ENCODE data around the gene SGSM1. TPM values are rescaled to one million over a fixed set of nuclear protein-coding genes. Genes with fewer than 3 reads are reported as not detected.

The SGSM1 gene
- polyA plus RNA-seq, 1 of the 3 experiments (the other 2 are of a cell fraction): 0.15 TPM

DNA sequence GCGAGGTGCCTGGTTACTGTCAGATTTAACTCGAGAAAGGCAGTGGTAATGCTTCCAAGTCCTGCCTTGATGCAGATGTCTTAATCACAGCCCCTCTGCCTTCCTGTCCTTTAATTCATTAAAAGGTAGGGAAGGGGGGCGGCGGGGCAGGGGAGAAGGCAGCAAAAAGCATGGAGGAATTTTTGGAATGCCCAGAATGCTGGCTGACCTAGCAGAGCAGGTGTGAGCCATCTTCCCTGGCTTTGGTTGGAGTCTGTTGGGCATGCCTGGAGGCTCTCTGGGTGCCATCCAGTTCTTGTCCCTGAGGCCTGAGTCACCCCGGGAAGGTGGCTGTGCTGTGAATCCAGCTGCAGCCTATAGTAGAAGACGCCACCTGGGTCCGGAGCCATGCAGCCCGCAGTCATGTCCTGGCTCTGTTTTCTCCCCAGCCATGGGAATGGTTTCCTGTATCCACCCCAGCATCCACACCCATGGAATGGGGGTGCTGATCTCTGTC is 162.1 kb downstream of the SGSM1 start (continued):
- TF ChIP-seq EP300 (IDR thresholded peaks at IDR 0.05; ENCODE audit: borderline replicate concordance in 1 of 2, low read depth in 1 of 2, low read length in 1 of 2) (peak in 1 of 2 experiments; percentile 78; a peak in 1 of 4 replicates), FOXJ3 (CRISPR knock-in tag; IDR thresholded peaks at IDR 0.05) (no peak), MXI1 (IDR thresholded peaks at IDR 0.05; ENCODE audit: low read depth, low read length) (no peak), TCF12 (IDR thresholded peaks at IDR 0.05) (peak; percentile 93), GATA2 (CRISPR knock-in tag; IDR thresholded peaks at IDR 0.05) (no peak), CHD2 (IDR thresholded peaks at IDR 0.05; ENCODE audit: low read length, partially characterized antibody) (no peak)
- TF ChIP-seq, protein P1, sequence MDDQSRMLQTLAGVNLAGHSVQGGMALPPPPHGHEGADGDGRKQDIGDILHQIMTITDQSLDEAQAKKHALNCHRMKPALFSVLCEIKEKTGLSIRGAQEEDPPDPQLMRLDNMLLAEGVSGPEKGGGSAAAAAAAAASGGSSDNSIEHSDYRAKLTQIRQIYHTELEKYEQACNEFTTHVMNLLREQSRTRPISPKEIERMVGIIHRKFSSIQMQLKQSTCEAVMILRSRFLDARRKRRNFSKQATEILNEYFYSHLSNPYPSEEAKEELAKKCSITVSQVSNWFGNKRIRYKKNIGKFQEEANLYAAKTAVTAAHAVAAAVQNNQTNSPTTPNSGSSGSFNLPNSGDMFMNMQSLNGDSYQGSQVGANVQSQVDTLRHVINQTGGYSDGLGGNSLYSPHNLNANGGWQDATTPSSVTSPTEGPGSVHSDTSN (IDR thresholded peaks at IDR 0.05): peak; percentile 50; the same call in 1 of the 2 replicates
- TF ChIP-seq, protein P2, sequence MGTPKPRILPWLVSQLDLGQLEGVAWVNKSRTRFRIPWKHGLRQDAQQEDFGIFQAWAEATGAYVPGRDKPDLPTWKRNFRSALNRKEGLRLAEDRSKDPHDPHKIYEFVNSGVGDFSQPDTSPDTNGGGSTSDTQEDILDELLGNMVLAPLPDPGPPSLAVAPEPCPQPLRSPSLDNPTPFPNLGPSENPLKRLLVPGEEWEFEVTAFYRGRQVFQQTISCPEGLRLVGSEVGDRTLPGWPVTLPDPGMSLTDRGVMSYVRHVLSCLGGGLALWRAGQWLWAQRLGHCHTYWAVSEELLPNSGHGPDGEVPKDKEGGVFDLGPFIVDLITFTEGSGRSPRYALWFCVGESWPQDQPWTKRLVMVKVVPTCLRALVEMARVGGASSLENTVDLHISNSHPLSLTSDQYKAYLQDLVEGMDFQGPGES (IDR thresholded peaks at IDR 0.05; ENCODE audit: low read depth, low read length): no peak

DNA sequence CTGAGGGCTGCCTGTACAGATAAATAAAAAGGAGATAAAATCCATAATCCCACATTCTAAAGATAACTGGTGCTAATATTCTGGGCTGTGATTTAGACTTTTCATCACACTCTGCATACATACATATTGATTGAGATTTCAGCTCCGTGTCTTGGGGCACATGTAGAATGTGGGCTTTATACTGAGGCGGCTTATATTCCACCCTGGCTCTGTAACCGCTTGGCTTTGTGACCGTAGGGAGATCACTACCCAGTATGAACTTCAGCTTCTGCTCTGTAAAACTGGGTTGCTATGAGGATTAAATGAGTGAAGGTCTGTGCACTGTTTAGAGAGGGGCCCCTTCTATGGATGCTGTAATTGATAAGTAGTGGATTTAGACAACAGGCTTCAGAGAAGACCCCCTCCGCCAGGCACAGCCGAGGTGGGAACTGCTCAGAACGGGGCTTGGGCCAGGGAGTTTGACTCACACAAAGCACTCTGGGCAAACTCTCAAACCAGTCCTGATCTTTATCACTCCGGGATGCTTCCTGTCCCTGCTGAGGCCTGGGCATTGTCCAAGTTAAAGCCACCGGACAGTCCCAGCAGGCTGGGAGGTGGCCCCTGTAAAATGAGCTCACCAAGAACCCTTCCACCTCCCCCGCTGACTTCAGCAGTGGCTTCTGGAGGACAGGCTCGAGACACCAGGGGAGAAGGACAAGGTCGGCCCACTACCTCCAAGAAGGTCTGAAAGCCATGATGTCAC is 163.7 kb downstream of the SGSM1 start:
- H3K9me2 ChIP-seq: no peaks in the 10 kb centered on the region
- H2AFZ ChIP-seq (ENCODE audit: low read depth): 0 out of 2 replicates have a peak overlapping the region, but pooled peaks have one; percentile 44
- H3K36me3 ChIP-seq (replicated peaks in 1 of 2; ENCODE audit: control insufficient read depth in 1 of 2, insufficient read depth in 2 of 2, low read length in 1 of 2): no peaks in the 10 kb centered on the region
- ChIA-PET POLR2A (interaction anchor here (0.6 kb wide), 1 partner anchor 160 kb away, joined by 4 read pairs; no protein-coding TSS in a partner anchor), CTCF (interaction anchor here (1.0 to 2.6 kb wide), 4 partner anchors 18 to 88 kb away, joined by 4 to 14 read pairs (median 6); no protein-coding TSS in a partner anchor)
- DNase-seq: peak; percentile 85
- H3K27me3 ChIP-seq (ENCODE audit: insufficient read depth): no peaks in the 10 kb centered on the region
- peak overlapping the region; percentile 53; the same call in 1 of the 2 replicates for H3K9ac ChIP-seq
- peak overlapping the region; percentile 75 for H3K4me2 ChIP-seq
- H3K9me3 ChIP-seq: no peaks in the 10 kb centered on the region
- H3K27ac ChIP-seq (ENCODE audit: low read depth in 2 of 2, low read length in 1 of 2): peak overlapping the region; percentile 96
- H4K20me1 ChIP-seq (ENCODE audit: insufficient read depth): no peaks in the 10 kb centered on the region
- peaks cover 38% of the 10 kb centered on the region for H3F3A ChIP-seq (replicated peaks; ENCODE audit: insufficient read depth)
- WGBS (ENCODE audit: low lambda C conversion rate): 16% methylated on average over 7 of the region's 12 CpGs
- peaks cover 27 to 30% of the 10 kb centered on the region in 2 experiments for H3K4me1 ChIP-seq (ENCODE audit: control insufficient read depth in 1 of 2, insufficient read depth in 2 of 2, low read depth in 1 of 2, low read length in 1 of 2)
- peaks cover 44% of the 10 kb centered on the region for H3K79me2 ChIP-seq (ENCODE audit: insufficient read depth)
- no peak overlapping the region; a peak in 1 of 4 replicates for H3K4me3 ChIP-seq (ENCODE audit: low read depth in 2 of 2, low read length in 1 of 2)
- peak; percentile 97 for TF ChIP-seq NFIC (IDR thresholded peaks at IDR 0.05; ENCODE audit: borderline replicate concordance)
- TF ChIP-seq NRF1 (IDR thresholded peaks at IDR 0.05; ENCODE audit: low read depth, low read length): no peak
- TF ChIP-seq, protein P3, sequence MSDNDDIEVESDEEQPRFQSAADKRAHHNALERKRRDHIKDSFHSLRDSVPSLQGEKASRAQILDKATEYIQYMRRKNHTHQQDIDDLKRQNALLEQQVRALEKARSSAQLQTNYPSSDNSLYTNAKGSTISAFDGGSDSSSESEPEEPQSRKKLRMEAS (IDR thresholded peaks at IDR 0.05; ENCODE audit: low read depth): no peak
- no peak for TF ChIP-seq MEF2A (IDR thresholded peaks at IDR 0.05; ENCODE audit: borderline replicate concordance, low read depth)
- TF ChIP-seq, protein P4, sequence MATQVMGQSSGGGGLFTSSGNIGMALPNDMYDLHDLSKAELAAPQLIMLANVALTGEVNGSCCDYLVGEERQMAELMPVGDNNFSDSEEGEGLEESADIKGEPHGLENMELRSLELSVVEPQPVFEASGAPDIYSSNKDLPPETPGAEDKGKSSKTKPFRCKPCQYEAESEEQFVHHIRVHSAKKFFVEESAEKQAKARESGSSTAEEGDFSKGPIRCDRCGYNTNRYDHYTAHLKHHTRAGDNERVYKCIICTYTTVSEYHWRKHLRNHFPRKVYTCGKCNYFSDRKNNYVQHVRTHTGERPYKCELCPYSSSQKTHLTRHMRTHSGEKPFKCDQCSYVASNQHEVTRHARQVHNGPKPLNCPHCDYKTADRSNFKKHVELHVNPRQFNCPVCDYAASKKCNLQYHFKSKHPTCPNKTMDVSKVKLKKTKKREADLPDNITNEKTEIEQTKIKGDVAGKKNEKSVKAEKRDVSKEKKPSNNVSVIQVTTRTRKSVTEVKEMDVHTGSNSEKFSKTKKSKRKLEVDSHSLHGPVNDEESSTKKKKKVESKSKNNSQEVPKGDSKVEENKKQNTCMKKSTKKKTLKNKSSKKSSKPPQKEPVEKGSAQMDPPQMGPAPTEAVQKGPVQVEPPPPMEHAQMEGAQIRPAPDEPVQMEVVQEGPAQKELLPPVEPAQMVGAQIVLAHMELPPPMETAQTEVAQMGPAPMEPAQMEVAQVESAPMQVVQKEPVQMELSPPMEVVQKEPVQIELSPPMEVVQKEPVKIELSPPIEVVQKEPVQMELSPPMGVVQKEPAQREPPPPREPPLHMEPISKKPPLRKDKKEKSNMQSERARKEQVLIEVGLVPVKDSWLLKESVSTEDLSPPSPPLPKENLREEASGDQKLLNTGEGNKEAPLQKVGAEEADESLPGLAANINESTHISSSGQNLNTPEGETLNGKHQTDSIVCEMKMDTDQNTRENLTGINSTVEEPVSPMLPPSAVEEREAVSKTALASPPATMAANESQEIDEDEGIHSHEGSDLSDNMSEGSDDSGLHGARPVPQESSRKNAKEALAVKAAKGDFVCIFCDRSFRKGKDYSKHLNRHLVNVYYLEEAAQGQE (IDR thresholded peaks at IDR 0.05; ENCODE audit: low read depth, low read length): peak; percentile 64; the same call in 1 of the 2 replicates
- TF ChIP-seq ELF1 (IDR thresholded peaks at IDR 0.05): no peak
- TF ChIP-seq TAF1 (IDR thresholded peaks at IDR 0.05; ENCODE audit: borderline replicate concordance, low read depth, low read length): peak; percentile 36; the same call in 1 of the 2 replicates
- TF ChIP-seq GATA2 (CRISPR knock-in tag; IDR thresholded peaks at IDR 0.05): peak; percentile 92
- peak; percentile 15; the same call in 1 of the 2 replicates for TF ChIP-seq SMC3 (IDR thresholded peaks at IDR 0.05; ENCODE audit: low read depth, low read length)
- TF ChIP-seq TCF12 (IDR thresholded peaks at IDR 0.05): peak; percentile 99
- peak; percentile 28; the same call in 1 of the 2 replicates for TF ChIP-seq MXI1 (IDR thresholded peaks at IDR 0.05; ENCODE audit: low read depth, low read length)
- TF ChIP-seq CHD2 (IDR thresholded peaks at IDR 0.05; ENCODE audit: low read length, partially characterized antibody): no peak
- TF ChIP-seq FOXJ3 (CRISPR knock-in tag; IDR thresholded peaks at IDR 0.05): no peak
- peak; percentile 87 for TF ChIP-seq TEAD4 (IDR thresholded peaks at IDR 0.05; ENCODE audit: borderline replicate concordance, insufficient read depth)
- peak; percentile 89 to 94 for TF ChIP-seq EP300 (IDR thresholded peaks at IDR 0.05; ENCODE audit: borderline replicate concordance in 1 of 2, low read depth in 1 of 2, low read length in 1 of 2)
- TF ChIP-seq, protein P5, sequence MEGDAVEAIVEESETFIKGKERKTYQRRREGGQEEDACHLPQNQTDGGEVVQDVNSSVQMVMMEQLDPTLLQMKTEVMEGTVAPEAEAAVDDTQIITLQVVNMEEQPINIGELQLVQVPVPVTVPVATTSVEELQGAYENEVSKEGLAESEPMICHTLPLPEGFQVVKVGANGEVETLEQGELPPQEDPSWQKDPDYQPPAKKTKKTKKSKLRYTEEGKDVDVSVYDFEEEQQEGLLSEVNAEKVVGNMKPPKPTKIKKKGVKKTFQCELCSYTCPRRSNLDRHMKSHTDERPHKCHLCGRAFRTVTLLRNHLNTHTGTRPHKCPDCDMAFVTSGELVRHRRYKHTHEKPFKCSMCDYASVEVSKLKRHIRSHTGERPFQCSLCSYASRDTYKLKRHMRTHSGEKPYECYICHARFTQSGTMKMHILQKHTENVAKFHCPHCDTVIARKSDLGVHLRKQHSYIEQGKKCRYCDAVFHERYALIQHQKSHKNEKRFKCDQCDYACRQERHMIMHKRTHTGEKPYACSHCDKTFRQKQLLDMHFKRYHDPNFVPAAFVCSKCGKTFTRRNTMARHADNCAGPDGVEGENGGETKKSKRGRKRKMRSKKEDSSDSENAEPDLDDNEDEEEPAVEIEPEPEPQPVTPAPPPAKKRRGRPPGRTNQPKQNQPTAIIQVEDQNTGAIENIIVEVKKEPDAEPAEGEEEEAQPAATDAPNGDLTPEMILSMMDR (IDR thresholded peaks at IDR 0.05): no peak
- peak; percentile 50; the same call in 1 of the 2 replicates for TF ChIP-seq SIN3A (IDR thresholded peaks at IDR 0.05; ENCODE audit: borderline replicate concordance, low read depth, low read length)
- no peak for TF ChIP-seq EZH2phosphoT487 (IDR thresholded peaks at IDR 0.05; ENCODE audit: borderline replicate concordance, low read depth)

Measured in SK-N-SH (cell line).